Thyroid gland (tissue), 4 donors: ENCODE results near the gene ATAT1. TPM values are rescaled to one million over a fixed set of nuclear protein-coding genes. Genes with fewer than 3 reads are reported as not detected.
A peak's percentile ranks its signal among the peaks of the same experiment; 100 is the strongest.

Source experiments
- DNase-seq, 2 donors: peaks; one replicate each; pipeline ENCODE4 v3.0.0-alpha.2; 2019
- H3K27ac ChIP-seq, 3 donors: fragments of 200-600 bp; sonication (generic); 1 replicate in 2 of 3; 2 replicates in 1 of 3; pipeline ENCODE4 v1.5.1; 2016 to 2019; ENCODE audit warnings: mild to moderate bottlenecking in 1 of 3, moderate library complexity in 1 of 3
- H3K27me3 ChIP-seq: fragments of 200-600 bp; sonication (generic); one replicate; pipeline ENCODE4 v1.5.1; 2019
- H3K36me3 ChIP-seq, 2 donors: fragments of 200-600 bp; sonication (generic); one replicate each; pipeline ENCODE4 v1.5.1; 2016 to 2019
- H3K4me1 ChIP-seq, 2 donors: fragments of 200-600 bp; sonication (generic); one replicate each; pipeline ENCODE4 v1.5.1; 2017 to 2019
- H3K4me3 ChIP-seq, 3 donors: fragments of 200-600 bp; sonication (generic); replicated peaks in 1 of 3; 1 replicate in 2 of 3; 2 replicates in 1 of 3; pipeline ENCODE4 v1.5.1; 2016; ENCODE audit warnings: mild to moderate bottlenecking in 1 of 3
- H3K9me3 ChIP-seq: fragments of 200-600 bp; sonication (generic); one replicate; pipeline ENCODE4 v1.5.1; 2017
- CTCF ChIP-seq, 6 experiments: fragments of 200-600 bp in 3 of 6; fragments of 450-650 bp in 3 of 6; sonication (generic) in 3 of 6; IDR thresholded peaks; one replicate each; pipeline ENCODE4 v1.5.1; 2016 to 2019; ENCODE audit warnings: antibody characterized with exemption in 6 of 6, mild to moderate bottlenecking in 2 of 6, inconsistent platforms in 1 of 6, moderate library complexity in 1 of 6
- POLR2A ChIP-seq, 2 donors: fragments of 450-650 bp; IDR thresholded peaks; one replicate each; pipeline ENCODE4 v1.6.1; 2017; ENCODE audit warnings: antibody characterized with exemption in 2 of 2, mild to moderate bottlenecking in 2 of 2, moderate library complexity in 1 of 2
- WGBS, 2 donors: methylation state at CpG; one replicate each; pipeline ENCODE4 v1.1.5; 2017; 5-methylcytosine and 5-hydroxymethylcytosine counted together
- intact Hi-C: fragments of 100-400 bp; cut with DNase I; formaldehyde crosslinking; loops from one replicate; pipeline ENCODE4 v1.15.1; 2023
- total RNA-seq, 4 donors: library from RNA; depleted of rRNA; stranded (reverse); fragments of >200 nt; gene quantifications; one replicate each; pipeline ENCODE4 v1.2.3, GENCODE V29; 2016

Gene ATAT1
- total RNA-seq, 4 donors from 2014 or later = 3.8 to 7.6 (median 6.1) TPM

GRCh38 chr6:30612687-30613248, 13.9 kb upstream of the ATAT1 start:
- H3K4me3 ChIP-seq = no peak overlapping the region
- intact Hi-C loops = no loop called here
- TF ChIP-seq CTCF (IDR thresholded peaks at IDR 0.05) = no peak
- peak in 1 of 2 donors; percentile 43 for TF ChIP-seq POLR2A (IDR thresholded peaks at IDR 0.05)
- WGBS, 2 donors = 17 to 31% methylated on average over 6 of the region's 6 CpGs
- DNase-seq = peak; percentile 83 to 85
- peaks cover 25% of the 10 kb centered on the region in 2 donors for H3K36me3 ChIP-seq
- H3K27me3 ChIP-seq = no peaks in the 10 kb centered on the region
- peaks cover 42 to 46% of the 10 kb centered on the region in 2 donors for H3K4me1 ChIP-seq
- H3K9me3 ChIP-seq = no peaks in the 10 kb centered on the region
- peak overlapping the region; percentile 97 to 100 (median 98) for H3K27ac ChIP-seq

- Histone ChIP-seq H3K9me3 (no peaks in the 10 kb centered on the region), H3K4me1 (peaks cover 46 to 48% of the 10 kb centered on the region in 2 donors), H3K27ac (peak overlapping the region; percentile 97 to 100 (median 98)), H3K4me3 (peak overlapping the region in 1 of 3 donors; percentile 12), H3K36me3 (peaks cover 20 to 25% of the 10 kb centered on the region in 2 donors), H3K27me3 (no peaks in the 10 kb centered on the region)
- DNase-seq = no peak
- intact Hi-C loops = no loop called here
- TF ChIP-seq POLR2A (IDR thresholded peaks at IDR 0.05) (no peak), CTCF (IDR thresholded peaks at IDR 0.05) (no peak)
Observed at GRCh38 chr6:30613251-30614043, 13.2 kb upstream of the ATAT1 start.

- 32 to 35% methylated on average over 8 of the region's 8 CpGs for WGBS, 2 donors
- no peaks in the 10 kb centered on the region for H3K27me3 ChIP-seq
- TF ChIP-seq CTCF (IDR thresholded peaks at IDR 0.05) (no peak), POLR2A (IDR thresholded peaks at IDR 0.05) (no peak)
- H3K36me3 ChIP-seq = peaks cover 13 to 17% of the 10 kb centered on the region in 2 donors
- no peak for DNase-seq
- intact Hi-C loops = no loop called here
- peak overlapping the region in 2 of 3 donors; percentile 12 to 29 for H3K4me3 ChIP-seq
- peaks cover 54 to 56% of the 10 kb centered on the region in 2 donors for H3K4me1 ChIP-seq
- peak overlapping the region; percentile 97 to 100 (median 98) for H3K27ac ChIP-seq
- no peaks in the 10 kb centered on the region for H3K9me3 ChIP-seq
Observed at GRCh38 chr6:30614044-30614842, 12.4 kb upstream of the ATAT1 start.

- Histone ChIP-seq H3K4me3 (peak overlapping the region in 2 of 3 donors; percentile 87 to 88), H3K36me3 (peaks cover 14 to 15% of the 10 kb centered on the region in 2 donors), H3K4me1 (peaks cover 54 to 56% of the 10 kb centered on the region in 2 donors), H3K27ac (peak overlapping the region; percentile 97 to 100 (median 98)), H3K27me3 (no peaks in the 10 kb centered on the region), H3K9me3 (no peaks in the 10 kb centered on the region)
- no peak for TF ChIP-seq CTCF (IDR thresholded peaks at IDR 0.05)
- TF ChIP-seq POLR2A (IDR thresholded peaks at IDR 0.05) = peak in 1 of 2 donors; percentile 96
- DNase-seq = peak; percentile 88 to 90
- 1% methylated on average over 6 of the region's 6 CpGs for WGBS, 2 donors
- intact Hi-C loops = no loop called here
Observed at GRCh38 chr6:30614843-30615218, 11.8 kb upstream of the ATAT1 start.
